ENCODE results near the gene HIGD1B. TPM values are rescaled to one million over a fixed set of nuclear protein-coding genes. Genes with fewer than 3 reads are reported as not detected.

Gene HIGD1B
- total and polyA plus RNA-seq, 10 of the 15 experiments (the other 5 are each of a cell fraction or from before 2014, with no cell fraction given): 1.0 TPM; not detected in 9

GRCh38 chr17:44804302-44805089, 43.2 kb upstream of the HIGD1B start (continued):
- TF ChIP-seq ZBTB40 (IDR thresholded peaks at IDR 0.05; ENCODE audit: borderline replicate concordance): no peak

GRCh38 chr17:44807093-44807816, 40.4 kb upstream of the HIGD1B start:
- no peaks in the 10 kb centered on the region for H3K9me3 ChIP-seq (replicated peaks; ENCODE audit: control insufficient read depth, insufficient read depth, low read length)
- no peak overlapping the region for H3K4me3 ChIP-seq
- H3K27ac ChIP-seq (ENCODE audit: control insufficient read depth, insufficient read depth): no peak overlapping the region
- no peaks in the 10 kb centered on the region for H4K20me1 ChIP-seq (ENCODE audit: control insufficient read depth, insufficient read depth)
- ChIA-PET CTCF (interaction anchor here (1.2 to 2.7 kb wide), 2 partner anchors 28 to 57 kb away, joined by 3 to 5 read pairs; no protein-coding TSS in a partner anchor), RAD21 (ENCODE audit: unreplicated experiment) (no interaction called here), POLR2A (interaction anchor here (1.0 kb wide), 1 partner anchor 23 kb away, joined by 3 read pairs; no protein-coding TSS in a partner anchor), SMC1A (ENCODE audit: uncharacterized antibody, unreplicated experiment) (interaction anchor here (0.8 kb wide), 1 partner anchor 92 kb away, joined by 3 read pairs; no protein-coding TSS in a partner anchor)
- WGBS (ENCODE audit: insufficient coverage, insufficient replicate concordance, low lambda C conversion rate, missing lambda C conversion rate): 69% methylated on average over 4 of the region's 4 CpGs
- no peak overlapping the region for H2AFZ ChIP-seq (ENCODE audit: control insufficient read depth, low read depth, low read length)
- no peaks in the 10 kb centered on the region for H3K36me3 ChIP-seq (ENCODE audit: control insufficient read depth in 2 of 2, insufficient read depth in 2 of 2, low read length in 1 of 2)
- ATAC-seq (peak; percentile 20; the same call in 2 of the 3 replicates), DNase-seq (ENCODE audit: low read depth, low spot score) (no peak), FAIRE-seq (no peak)
- no peak overlapping the region for H3K4me2 ChIP-seq (ENCODE audit: control insufficient read depth, insufficient read depth)
- no peaks in the 10 kb centered on the region for H3K27me3 ChIP-seq (replicated peaks in 1 of 2; ENCODE audit: control insufficient read depth in 2 of 2, insufficient read depth in 2 of 2, low read length in 1 of 2)
- no peak overlapping the region for H3K9ac ChIP-seq (ENCODE audit: control insufficient read depth, insufficient read depth, low read length)
- no peak for TF ChIP-seq IKZF1 (conservative IDR thresholded peaks at IDR 0.05)
- no peak for TF ChIP-seq EZH2 (IDR thresholded peaks at IDR 0.05; ENCODE audit: borderline replicate concordance, control insufficient read depth, low read depth, low read length)
- TF ChIP-seq MEF2A (IDR thresholded peaks at IDR 0.05; ENCODE audit: insufficient read depth, low read depth, low read length): no peak
- TF ChIP-seq TAF1 (IDR thresholded peaks at IDR 0.05; ENCODE audit: borderline replicate concordance, low read depth, low read length): no peak
- 0 out of 2 replicates have a peak, but pooled peaks have one; percentile 23 for TF ChIP-seq RELB (IDR thresholded peaks at IDR 0.05; ENCODE audit: low read depth)
- TF ChIP-seq ZZZ3 (IDR thresholded peaks at IDR 0.05; ENCODE audit: control insufficient read depth, insufficient read length, low read depth): no peak
- in situ Hi-C loops (cut with MboI) (no loop called here), intact Hi-C loops (cut with micrococcal nuclease; ENCODE audit: unreplicated experiment) (no loop called here)
- H3K4me1 ChIP-seq (ENCODE audit: control insufficient read depth, insufficient read depth, low read length): no peaks in the 10 kb centered on the region
- no peaks in the 10 kb centered on the region for H3K79me2 ChIP-seq (ENCODE audit: control insufficient read depth, insufficient read depth, low read length)
- no TSS peak for BruUV-seq (replicated peaks)

Data from GM12878 (cell line).